ENCODE results near the gene LSP1. TPM values are rescaled to one million over a fixed set of nuclear protein-coding genes. Genes with fewer than 3 reads are reported as not detected.

LSP1 gene
- total and polyA plus RNA-seq, 2 of the 4 experiments (the other 2 are of a cell fraction): not detected

DNA sequence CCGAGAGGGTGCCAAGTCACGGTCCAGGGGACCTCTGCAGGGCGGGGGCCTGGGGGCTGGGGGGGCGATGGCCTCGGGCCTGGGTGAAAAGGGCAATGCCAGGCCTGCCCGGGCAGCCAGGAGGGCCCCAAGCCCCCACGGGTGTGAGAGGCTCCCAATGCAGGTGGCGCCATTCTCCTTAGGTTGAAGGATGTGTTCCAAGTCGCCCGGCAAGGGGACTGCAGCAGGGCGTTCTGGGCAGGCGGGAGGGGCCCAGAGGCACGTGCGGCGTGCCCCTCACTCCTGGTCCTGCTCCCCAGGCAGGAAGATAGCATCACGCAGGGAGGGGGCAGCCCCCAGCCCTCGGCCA, 14.8 kb upstream of the LSP1 start:
- intact Hi-C loops (cut with micrococcal nuclease) (no loop called here), dilution Hi-C loops (cut with HindIII; ENCODE audit: low sequenced_read_pairs, unreplicated experiment) (no loop called here), in situ Hi-C loops (cut with MboI; ENCODE audit: low sequenced_read_pairs) (no loop called here)
- Histone ChIP-seq H3K79me1 (ENCODE audit: low read depth in 1 of 2, low read length in 2 of 2) (no peaks in the 10 kb centered on the region), H3K27me3 (ENCODE audit: control insufficient read depth, insufficient read depth, low read length) (peaks cover 10% of the 10 kb centered on the region; the same call in 1 of the 2 replicates), H3K9me1 (ENCODE audit: insufficient read depth, low read length) (no peaks in the 10 kb centered on the region), H2AFZ (replicated peaks; ENCODE audit: low read length, poor library complexity) (peak overlapping the region; percentile 81), H3K9me3 (ENCODE audit: control insufficient read depth, insufficient read depth, low read length) (no peaks in the 10 kb centered on the region), H3K27ac (ENCODE audit: insufficient read depth, low read length) (no peak overlapping the region), H2BK120ac (ENCODE audit: low read depth, low read length) (no peak overlapping the region), H3K23ac (ENCODE audit: low read depth, low read length) (no peak overlapping the region), H3K56ac (ENCODE audit: extremely low read depth, insufficient read depth, low read length) (no peak overlapping the region), H3K9ac (ENCODE audit: low read depth, low read length) (no peak overlapping the region), H3K4me1 (ENCODE audit: control insufficient read depth, insufficient read depth, low read length) (no peaks in the 10 kb centered on the region), H2BK15ac (ENCODE audit: low read depth, low read length) (no peak overlapping the region), H3K4me3 (ENCODE audit: insufficient read depth, low read depth, low read length) (no peak overlapping the region), H2BK20ac (ENCODE audit: low read depth, low read length) (no peak overlapping the region), H2BK5ac (ENCODE audit: low read depth, low read length, poor library complexity, severe bottlenecking) (no peak overlapping the region), H3K36me3 (ENCODE audit: control insufficient read depth, insufficient read depth, low read length) (no peaks in the 10 kb centered on the region), H3K4me2 (ENCODE audit: low read depth, low read length) (no peak overlapping the region), H3K4ac (ENCODE audit: low read depth, low read length) (no peak overlapping the region), H4K5ac (ENCODE audit: low read depth, low read length) (no peak overlapping the region), H2AK9ac (replicated peaks; ENCODE audit: low read depth, low read length, poor library complexity) (peak overlapping the region; percentile 50), H3K14ac (replicated peaks; ENCODE audit: low read depth, low read length) (no peak overlapping the region), H2AK5ac (ENCODE audit: low read depth, low read length) (no peak overlapping the region), H4K91ac (ENCODE audit: insufficient read depth, low read depth, low read length) (no peak overlapping the region), H4K8ac (ENCODE audit: low read depth in 2 of 2, low read length in 2 of 2) (no peak overlapping the region), H3K18ac (ENCODE audit: low read depth, low read length) (no peak overlapping the region), H4K20me1 (ENCODE audit: insufficient read depth, low read length) (no peaks in the 10 kb centered on the region)
- POLR2A ChIA-PET (ENCODE audit: unreplicated experiment): no interaction called here
- CTCF ChIA-PET: no interaction called here
- ATAC-seq (ENCODE audit: low read depth) (peak; percentile 17), DNase-seq (no peak)
- no TSS peak for BruUV-seq (replicated peaks)
- no peak for TF ChIP-seq CHD1 (IDR thresholded peaks at IDR 0.05; ENCODE audit: low read depth, low read length)
- TF ChIP-seq MXI1 (IDR thresholded peaks at IDR 0.05; ENCODE audit: borderline replicate concordance, low read depth, low read length): no peak
- TF ChIP-seq MAZ (IDR thresholded peaks at IDR 0.05; ENCODE audit: borderline replicate concordance, low read depth, low read length): no peak
- TF ChIP-seq RCOR1 (IDR thresholded peaks at IDR 0.05; ENCODE audit: insufficient replicate concordance, low read length): no peak
- no peak for TF ChIP-seq SMC3 (IDR thresholded peaks at IDR 0.05; ENCODE audit: low read depth, low read length)
- no peak for TF ChIP-seq POLR2A (IDR thresholded peaks at IDR 0.05; ENCODE audit: low read depth, low read length)
- 68% methylated on average over 9 of the region's 17 CpGs; no CpG with 5 or more reads in 1 of the 2 experiments for WGBS, 2 experiments (ENCODE audit: extremely low coverage in 2 of 2, insufficient read length in 1 of 2)
